GM21737 (cell line): Measurements from ENCODE around the gene GCN1.
"Not testable (repeated sequence)": the region's sequence is repeated elsewhere in the genome, so short reads cannot be mapped to it uniquely, and the experiment has no call there.

Experiments
- ATAC-seq: cut with Tn5 transposase; IDR thresholded peaks from one replicate; pipeline ENCODE4 v1.9.1; 2021; ENCODE audit warnings: mild to moderate bottlenecking, moderate library complexity; ENCODE audit not compliant: unreplicated experiment

Gene GCN1

GRCh38 chr12:120194534-120195395, at the start of gene GCN1:
Gene GCN1, minus strand, starts transcription at chr12:120194715. Its CDS starts 18 bp downstream, at chr12:120194697.
- ATAC-seq, result peak; percentile 81

GRCh38 chr12:120242971-120243699, 48.6 kb upstream of the GCN1 start:
- ATAC-seq, result no peak

GRCh38 chr12:120242275-120242799, 47.8 kb upstream of the GCN1 start:
- no peak for ATAC-seq

- no peak for ATAC-seq
Measured at GRCh38 chr12:120241561-120242274, 47.2 kb upstream of the GCN1 start.

GRCh38 chr12:120240495-120240833, 45.9 kb upstream of the GCN1 start:
- no peak for ATAC-seq

- no peak for ATAC-seq
Measured at GRCh38 chr12:120239776-120240494, 45.4 kb upstream of the GCN1 start.

GRCh38 chr12:120238839-120239445, 44.4 kb upstream of the GCN1 start:
- ATAC-seq, result no peak

GRCh38 chr12:120238217-120238616, 43.7 kb upstream of the GCN1 start:
- no peak for ATAC-seq

GRCh38 chr12:120237360-120238171, 43.1 kb upstream of the GCN1 start:
- ATAC-seq, result no peak

- ATAC-seq, result not testable (repeated sequence)
Measured at GRCh38 chr12:120236809-120237208, 42.3 kb upstream of the GCN1 start.

GRCh38 chr12:120235369-120236323, 41.1 kb upstream of the GCN1 start:
- no peak for ATAC-seq

GRCh38 chr12:120234643-120235368, 40.3 kb upstream of the GCN1 start:
- no peak for ATAC-seq

- no peak for ATAC-seq
Measured at GRCh38 chr12:120231316-120232011, 36.9 kb upstream of the GCN1 start.

GRCh38 chr12:120230974-120231315, 36.4 kb upstream of the GCN1 start:
- ATAC-seq, result no peak

GRCh38 chr12:120230326-120230973, 35.9 kb upstream of the GCN1 start:
- no peak for ATAC-seq

GRCh38 chr12:120229487-120230325, 35.2 kb upstream of the GCN1 start:
- ATAC-seq, result no peak
